ENCODE results near the gene NRXN3. TPM values are rescaled to one million over a fixed set of nuclear protein-coding genes. Genes with fewer than 3 reads are reported as not detected.

The NRXN3 gene
- total and polyA plus RNA-seq, 2 experiments from 2014 or later = 0.69 to 1.5 TPM

- no peak overlapping the region for H3K27ac ChIP-seq
- no peaks in the 10 kb centered on the region for H3K27me3 ChIP-seq
- TF ChIP-seq, protein P1, sequence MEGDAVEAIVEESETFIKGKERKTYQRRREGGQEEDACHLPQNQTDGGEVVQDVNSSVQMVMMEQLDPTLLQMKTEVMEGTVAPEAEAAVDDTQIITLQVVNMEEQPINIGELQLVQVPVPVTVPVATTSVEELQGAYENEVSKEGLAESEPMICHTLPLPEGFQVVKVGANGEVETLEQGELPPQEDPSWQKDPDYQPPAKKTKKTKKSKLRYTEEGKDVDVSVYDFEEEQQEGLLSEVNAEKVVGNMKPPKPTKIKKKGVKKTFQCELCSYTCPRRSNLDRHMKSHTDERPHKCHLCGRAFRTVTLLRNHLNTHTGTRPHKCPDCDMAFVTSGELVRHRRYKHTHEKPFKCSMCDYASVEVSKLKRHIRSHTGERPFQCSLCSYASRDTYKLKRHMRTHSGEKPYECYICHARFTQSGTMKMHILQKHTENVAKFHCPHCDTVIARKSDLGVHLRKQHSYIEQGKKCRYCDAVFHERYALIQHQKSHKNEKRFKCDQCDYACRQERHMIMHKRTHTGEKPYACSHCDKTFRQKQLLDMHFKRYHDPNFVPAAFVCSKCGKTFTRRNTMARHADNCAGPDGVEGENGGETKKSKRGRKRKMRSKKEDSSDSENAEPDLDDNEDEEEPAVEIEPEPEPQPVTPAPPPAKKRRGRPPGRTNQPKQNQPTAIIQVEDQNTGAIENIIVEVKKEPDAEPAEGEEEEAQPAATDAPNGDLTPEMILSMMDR (IDR thresholded peaks at IDR 0.05; ENCODE audit: low read depth, low read length) = no peak
- H3K4me3 ChIP-seq = no peak overlapping the region
- H3K36me3 ChIP-seq = no peaks in the 10 kb centered on the region
- H3K9me3 ChIP-seq (ENCODE audit: low read depth) = no peaks in the 10 kb centered on the region
- H3K4me1 ChIP-seq (ENCODE audit: low read depth) = no peaks in the 10 kb centered on the region
- no peak for DNase-seq (ENCODE audit: low read depth in 1 of 2, low spot score in 1 of 2)
Observed at GRCh38 chr14:79356040-79356439, 1185.9 kb downstream of the NRXN3 start.

DNA sequence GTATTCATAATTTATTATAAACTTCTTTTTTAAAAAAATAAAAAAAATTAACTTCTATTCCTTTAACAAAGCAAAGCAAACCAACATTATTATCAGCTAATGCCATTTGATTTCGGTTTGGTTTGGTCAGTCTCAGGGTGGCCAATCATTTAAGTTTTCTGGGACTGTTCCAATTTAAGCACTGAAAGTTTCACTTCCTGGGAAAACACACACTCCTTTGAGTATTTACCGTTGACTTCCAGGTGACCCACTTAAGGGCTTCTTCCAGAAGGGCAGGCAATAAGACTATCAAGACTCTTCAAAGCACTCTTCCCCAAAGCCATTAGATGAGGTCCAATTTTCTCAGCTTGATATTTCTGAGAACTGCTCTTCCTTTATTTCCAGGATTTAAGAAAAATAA is 1187.1 kb downstream of the NRXN3 start:
- TF ChIP-seq, protein P1 (IDR thresholded peaks at IDR 0.05; ENCODE audit: low read depth, low read length) = no peak
- DNase-seq (ENCODE audit: low read depth in 1 of 2, low spot score in 1 of 2) = no peak
- Histone ChIP-seq H3K27ac (no peak overlapping the region), H3K4me1 (ENCODE audit: low read depth) (no peaks in the 10 kb centered on the region), H3K36me3 (no peaks in the 10 kb centered on the region), H3K9me3 (ENCODE audit: low read depth) (no peaks in the 10 kb centered on the region), H3K4me3 (no peak overlapping the region), H3K27me3 (no peaks in the 10 kb centered on the region)

GRCh38 chr14:79363291-79363690 is 1193.1 kb downstream of the NRXN3 start:
- H3K4me1 ChIP-seq (ENCODE audit: low read depth) = no peaks in the 10 kb centered on the region
- no peaks in the 10 kb centered on the region for H3K9me3 ChIP-seq (ENCODE audit: low read depth)
- H3K27me3 ChIP-seq = no peaks in the 10 kb centered on the region
- no peak for DNase-seq (ENCODE audit: low read depth in 1 of 2, low spot score in 1 of 2)
- H3K36me3 ChIP-seq = no peaks in the 10 kb centered on the region
- no peak overlapping the region for H3K4me3 ChIP-seq
- TF ChIP-seq, protein P1 (IDR thresholded peaks at IDR 0.05; ENCODE audit: low read depth, low read length) = no peak
- no peak overlapping the region for H3K27ac ChIP-seq

GRCh38 chr14:79369359-79370332 is 1199.5 kb downstream of the NRXN3 start:
- Histone ChIP-seq H3K9me3 (ENCODE audit: low read depth) (no peaks in the 10 kb centered on the region), H3K27me3 (no peaks in the 10 kb centered on the region), H3K36me3 (no peaks in the 10 kb centered on the region), H3K4me3 (no peak overlapping the region), H3K27ac (no peak overlapping the region), H3K4me1 (ENCODE audit: low read depth) (no peaks in the 10 kb centered on the region)
- TF ChIP-seq, protein P1 (IDR thresholded peaks at IDR 0.05; ENCODE audit: low read depth, low read length) = peak; percentile 17
- peak; percentile 21 to 95 for DNase-seq (ENCODE audit: low read depth in 1 of 2, low spot score in 1 of 2)

DNA sequence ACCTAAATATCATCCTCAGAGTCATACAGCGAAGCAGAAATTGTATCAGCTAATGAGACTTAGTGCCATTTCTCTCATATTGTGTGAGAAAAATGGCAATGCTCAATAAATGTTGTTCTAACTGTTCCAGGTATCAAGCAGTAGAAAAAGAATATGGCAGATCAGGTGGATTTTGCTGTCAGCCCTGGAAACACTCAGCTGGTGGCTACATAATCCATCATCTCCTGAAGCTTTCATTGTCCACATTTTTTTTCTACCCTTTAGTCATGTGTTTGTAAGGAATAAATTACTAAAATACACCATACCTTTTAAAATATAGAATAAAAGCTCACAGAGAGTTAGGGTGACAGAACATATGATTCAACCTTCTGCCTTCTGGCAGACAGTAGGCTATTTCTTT is 1200.8 kb downstream of the NRXN3 start:
- no peak overlapping the region for H3K27ac ChIP-seq
- H3K9me3 ChIP-seq (ENCODE audit: low read depth) = no peaks in the 10 kb centered on the region
- TF ChIP-seq, protein P1 (IDR thresholded peaks at IDR 0.05; ENCODE audit: low read depth, low read length) = no peak
- H3K4me3 ChIP-seq = no peak overlapping the region
- no peaks in the 10 kb centered on the region for H3K36me3 ChIP-seq
- H3K27me3 ChIP-seq = no peaks in the 10 kb centered on the region
- no peak for DNase-seq (ENCODE audit: low read depth in 1 of 2, low spot score in 1 of 2)
- H3K4me1 ChIP-seq (ENCODE audit: low read depth) = no peaks in the 10 kb centered on the region

Data from cardiac muscle cell (in vitro differentiated cells and primary cell).